ENCODE data around the gene SPTBN4.

DNA sequence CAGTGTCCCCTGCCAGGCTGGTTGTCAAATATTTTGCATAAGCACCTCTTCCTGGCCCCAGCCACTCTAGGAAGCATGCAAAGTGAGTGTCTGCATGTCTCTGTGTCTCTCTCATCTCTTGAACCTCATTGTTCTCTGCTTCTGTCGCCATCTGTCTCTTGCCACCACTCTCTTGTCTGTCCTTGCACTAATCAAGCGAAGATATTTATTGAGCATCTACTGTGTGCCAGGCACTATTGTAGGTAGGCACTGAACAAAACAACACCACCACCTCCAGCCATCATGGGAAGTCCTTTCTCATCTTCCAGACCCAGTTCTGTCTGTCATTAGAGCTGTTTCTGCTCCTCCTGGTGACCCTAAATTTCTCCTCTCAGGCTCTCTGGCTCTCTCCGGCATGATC, 57.9 kb downstream of the SPTBN4 start:
- no peak for TF ChIP-seq YY1 (IDR thresholded peaks at IDR 0.05; ENCODE audit: insufficient read depth, insufficient read length)
- TF ChIP-seq ZNF274 (IDR thresholded peaks at IDR 0.05; ENCODE audit: low read depth, low read length): no peak

Data from NT2/D1 (cell line).